GM18508 (cell line): ENCODE measurements around the gene PEX14.

Experiments used
- ATAC-seq: cut with Tn5 transposase; IDR thresholded peaks from one replicate; pipeline ENCODE4 v1.9.1; 2021; ENCODE audit warnings: moderate number of reproducible peaks; ENCODE audit not compliant: insufficient read depth, unreplicated experiment

Gene PEX14

GRCh38 chr1:10583641-10584040 lies 108.9 kb downstream of the PEX14 start:
- ATAC-seq: no peak

- no peak for ATAC-seq
These were observed 110.5 kb downstream of the PEX14 start for GRCh38 chr1:10585242-10585641.

- ATAC-seq: no peak
These were observed 111.4 kb downstream of the PEX14 start for GRCh38 chr1:10586125-10586524.

GRCh38 chr1:10588640-10589039 lies 113.9 kb downstream of the PEX14 start:
- ATAC-seq: no peak

- ATAC-seq: no peak
These were observed 114.3 kb downstream of the PEX14 start for GRCh38 chr1:10589074-10589473.

- ATAC-seq: no peak
These were observed 116.3 kb downstream of the PEX14 start for GRCh38 chr1:10591010-10591409.

- ATAC-seq: no peak
These were observed 117.6 kb downstream of the PEX14 start for GRCh38 chr1:10592373-10592772.

- ATAC-seq: no peak
These were observed 119.0 kb downstream of the PEX14 start for GRCh38 chr1:10593750-10594149.

- ATAC-seq: no peak
These were observed 120.0 kb downstream of the PEX14 start for GRCh38 chr1:10594595-10595223.

- no peak for ATAC-seq
These were observed 122.0 kb downstream of the PEX14 start for GRCh38 chr1:10596780-10597179.

GRCh38 chr1:10597492-10598388 lies 123.0 kb downstream of the PEX14 start:
- ATAC-seq: no peak

GRCh38 chr1:10598389-10598702 lies 123.6 kb downstream of the PEX14 start:
- no peak for ATAC-seq

- no peak for ATAC-seq
These were observed 124.6 kb downstream of the PEX14 start for GRCh38 chr1:10599194-10599861.

- no peak for ATAC-seq
These were observed 126.8 kb downstream of the PEX14 start for GRCh38 chr1:10601342-10602070.

GRCh38 chr1:10602936-10603335 lies 128.2 kb downstream of the PEX14 start:
- ATAC-seq: no peak

GRCh38 chr1:10604966-10605365 lies 130.2 kb downstream of the PEX14 start:
- ATAC-seq: no peak

GRCh38 chr1:10606064-10606463 lies 131.3 kb downstream of the PEX14 start:
- no peak for ATAC-seq

GRCh38 chr1:10607228-10607627 lies 132.5 kb downstream of the PEX14 start:
- no peak for ATAC-seq

GRCh38 chr1:10608690-10609089 lies 133.9 kb downstream of the PEX14 start:
- ATAC-seq: no peak

GRCh38 chr1:10610901-10611600 lies 136.3 kb downstream of the PEX14 start:
- ATAC-seq: no peak
